Panc1 (cell line): ENCODE data around the gene ATP11C.

ENCODE experiments used
- POLR2AphosphoS5 ChIP-seq: IDR thresholded peaks from 2 replicates; pipeline ENCODE4 v1.6.1; 2012; ENCODE audit warnings: mild to moderate bottlenecking, low read depth, low read length, moderate library complexity
- SIN3A ChIP-seq: IDR thresholded peaks from 2 replicates; pipeline ENCODE4 v1.6.1; 2012; ENCODE audit warnings: low read depth, mild to moderate bottlenecking, low read length, moderate library complexity, borderline replicate concordance; ENCODE audit not compliant: insufficient read depth
- TF ChIP-seq, protein P1 (sequence below): fragments of 450-650 bp; IDR thresholded peaks from 2 replicates; pipeline ENCODE4 v1.5.1; 2017; ENCODE audit warnings: mild to moderate bottlenecking
- TF ChIP-seq, protein P2 (sequence below), 2 experiments: IDR thresholded peaks; 2 replicates each; pipeline ENCODE4 v1.6.1; 2011 to 2012; ENCODE audit warnings: low read depth in 2 of 2, control low read depth in 1 of 2, low read length in 1 of 2, mild to moderate bottlenecking in 1 of 2, moderate library complexity in 1 of 2; ENCODE audit not compliant: insufficient read depth in 1 of 2

DNA sequence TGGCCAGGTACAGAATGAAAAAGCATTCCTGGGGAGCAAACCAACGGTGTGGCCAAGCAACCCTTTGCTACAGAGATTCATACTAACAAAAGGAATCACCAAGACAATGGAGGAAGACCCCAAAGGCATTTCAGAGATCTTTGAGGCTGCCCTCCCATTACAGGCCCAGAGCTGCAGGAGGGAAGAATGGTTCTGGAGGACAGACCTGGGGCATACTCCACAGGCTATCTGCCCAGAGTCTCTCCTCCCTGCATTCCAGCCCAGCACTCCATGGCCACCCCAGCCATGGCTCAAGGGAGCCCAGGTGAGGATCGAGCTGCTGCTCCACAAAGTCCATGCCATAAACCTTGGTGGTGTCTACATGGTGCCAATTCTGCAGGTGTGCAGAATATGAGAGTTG, 81.9 kb downstream of the ATP11C start:
- TF ChIP-seq, protein P1, sequence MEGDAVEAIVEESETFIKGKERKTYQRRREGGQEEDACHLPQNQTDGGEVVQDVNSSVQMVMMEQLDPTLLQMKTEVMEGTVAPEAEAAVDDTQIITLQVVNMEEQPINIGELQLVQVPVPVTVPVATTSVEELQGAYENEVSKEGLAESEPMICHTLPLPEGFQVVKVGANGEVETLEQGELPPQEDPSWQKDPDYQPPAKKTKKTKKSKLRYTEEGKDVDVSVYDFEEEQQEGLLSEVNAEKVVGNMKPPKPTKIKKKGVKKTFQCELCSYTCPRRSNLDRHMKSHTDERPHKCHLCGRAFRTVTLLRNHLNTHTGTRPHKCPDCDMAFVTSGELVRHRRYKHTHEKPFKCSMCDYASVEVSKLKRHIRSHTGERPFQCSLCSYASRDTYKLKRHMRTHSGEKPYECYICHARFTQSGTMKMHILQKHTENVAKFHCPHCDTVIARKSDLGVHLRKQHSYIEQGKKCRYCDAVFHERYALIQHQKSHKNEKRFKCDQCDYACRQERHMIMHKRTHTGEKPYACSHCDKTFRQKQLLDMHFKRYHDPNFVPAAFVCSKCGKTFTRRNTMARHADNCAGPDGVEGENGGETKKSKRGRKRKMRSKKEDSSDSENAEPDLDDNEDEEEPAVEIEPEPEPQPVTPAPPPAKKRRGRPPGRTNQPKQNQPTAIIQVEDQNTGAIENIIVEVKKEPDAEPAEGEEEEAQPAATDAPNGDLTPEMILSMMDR = no peak
- TF ChIP-seq POLR2AphosphoS5 (no peak), SIN3A (no peak)
- TF ChIP-seq, protein P2, sequence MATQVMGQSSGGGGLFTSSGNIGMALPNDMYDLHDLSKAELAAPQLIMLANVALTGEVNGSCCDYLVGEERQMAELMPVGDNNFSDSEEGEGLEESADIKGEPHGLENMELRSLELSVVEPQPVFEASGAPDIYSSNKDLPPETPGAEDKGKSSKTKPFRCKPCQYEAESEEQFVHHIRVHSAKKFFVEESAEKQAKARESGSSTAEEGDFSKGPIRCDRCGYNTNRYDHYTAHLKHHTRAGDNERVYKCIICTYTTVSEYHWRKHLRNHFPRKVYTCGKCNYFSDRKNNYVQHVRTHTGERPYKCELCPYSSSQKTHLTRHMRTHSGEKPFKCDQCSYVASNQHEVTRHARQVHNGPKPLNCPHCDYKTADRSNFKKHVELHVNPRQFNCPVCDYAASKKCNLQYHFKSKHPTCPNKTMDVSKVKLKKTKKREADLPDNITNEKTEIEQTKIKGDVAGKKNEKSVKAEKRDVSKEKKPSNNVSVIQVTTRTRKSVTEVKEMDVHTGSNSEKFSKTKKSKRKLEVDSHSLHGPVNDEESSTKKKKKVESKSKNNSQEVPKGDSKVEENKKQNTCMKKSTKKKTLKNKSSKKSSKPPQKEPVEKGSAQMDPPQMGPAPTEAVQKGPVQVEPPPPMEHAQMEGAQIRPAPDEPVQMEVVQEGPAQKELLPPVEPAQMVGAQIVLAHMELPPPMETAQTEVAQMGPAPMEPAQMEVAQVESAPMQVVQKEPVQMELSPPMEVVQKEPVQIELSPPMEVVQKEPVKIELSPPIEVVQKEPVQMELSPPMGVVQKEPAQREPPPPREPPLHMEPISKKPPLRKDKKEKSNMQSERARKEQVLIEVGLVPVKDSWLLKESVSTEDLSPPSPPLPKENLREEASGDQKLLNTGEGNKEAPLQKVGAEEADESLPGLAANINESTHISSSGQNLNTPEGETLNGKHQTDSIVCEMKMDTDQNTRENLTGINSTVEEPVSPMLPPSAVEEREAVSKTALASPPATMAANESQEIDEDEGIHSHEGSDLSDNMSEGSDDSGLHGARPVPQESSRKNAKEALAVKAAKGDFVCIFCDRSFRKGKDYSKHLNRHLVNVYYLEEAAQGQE (IDR thresholded peaks at IDR 0.05; ENCODE audit: insufficient read depth in 1 of 2, low read depth in 2 of 2, low read length in 1 of 2) = no peak
